OCI-LY7 (cell line): Measurements from ENCODE around the gene LYZL1. TPM values are rescaled to one million over a fixed set of nuclear protein-coding genes. Genes with fewer than 3 reads are reported as not detected.
"Not testable (repeated sequence)": the region's sequence is repeated elsewhere in the genome, so short reads cannot be mapped to it uniquely, and the experiment has no call there.

Experiments
- BruUV-seq: library from RNA; stranded (reverse); fragments of 400-500 nt; replicated peaks from 2 replicates; lab custom pipeline; 2021; lab: Mats Ljungman, UMichigan
- CTCF ChIA-PET: fragments of 300-600 bp; sonication (Branson Sonifier 250); formaldehyde crosslinking; loops from one replicate; lab custom pipeline; 2022; ENCODE audit warnings: antibody characterized with exemption; ENCODE audit not compliant: unreplicated experiment; lab: Charles Lee
- POLR2A ChIA-PET: fragments of 300-600 bp; sonication (Branson Sonifier 250); formaldehyde crosslinking; loops from one replicate; lab custom pipeline; 2022; ENCODE audit warnings: antibody characterized with exemption; lab: Charles Lee
- DNase-seq: peaks from one replicate; pipeline ENCODE4 v3.0.0-alpha.2; 2015; ENCODE audit warnings: low spot score
- H2AFZ ChIP-seq: fragments of 200-600 bp; sonication (generic), shearing (Covaris generic); 2 replicates; pipeline ENCODE4 v1.6.1; 2014; ENCODE audit warnings: mild to moderate bottlenecking, antibody characterized with exemption, low read length, moderate library complexity
- H3K27ac ChIP-seq: fragments of 200-600 bp; sonication (generic); 2 replicates; pipeline ENCODE4 v1.5.1; 2014; ENCODE audit warnings: mixed run types, low read depth, mild to moderate bottlenecking, moderate library complexity, low read length, inconsistent platforms; ENCODE audit not compliant: poor library complexity, severe bottlenecking
- H3K36me3 ChIP-seq: fragments of 200-600 bp; sonication (generic); 2 replicates; pipeline ENCODE4 v1.6.1; 2014; ENCODE audit warnings: mild to moderate bottlenecking, antibody characterized with exemption, low read length, moderate library complexity, mixed read lengths; ENCODE audit not compliant: insufficient read depth
- H3K4me1 ChIP-seq: fragments of 200-600 bp; sonication (generic); 2 replicates; pipeline ENCODE4 v1.5.1; 2014; ENCODE audit warnings: mild to moderate bottlenecking, low read length; ENCODE audit not compliant: insufficient read depth, poor library complexity, severe bottlenecking
- H3K4me2 ChIP-seq: fragments of 200-600 bp; sonication (generic); 2 replicates; pipeline ENCODE4 v1.6.1; 2014; ENCODE audit warnings: mild to moderate bottlenecking, low read length
- H3K4me3 ChIP-seq: fragments of 200-600 bp; sonication (generic); 2 replicates; pipeline ENCODE4 v1.5.1; 2014; ENCODE audit warnings: mild to moderate bottlenecking, low read depth, low read length; ENCODE audit not compliant: poor library complexity, severe bottlenecking
- H3K79me2 ChIP-seq: fragments of 200-600 bp; sonication (generic); 2 replicates; pipeline ENCODE4 v1.6.1; 2016; ENCODE audit warnings: low read depth, mild to moderate bottlenecking, low read length, moderate library complexity, mixed read lengths; ENCODE audit not compliant: insufficient read depth
- H3K9me2 ChIP-seq: fragments of 200-600 bp; sonication (generic); 2 replicates; pipeline ENCODE4 v1.6.1; 2016; ENCODE audit warnings: mild to moderate bottlenecking, low read length, mixed read lengths; ENCODE audit not compliant: insufficient read depth
- H3K9me3 ChIP-seq: fragments of 200-600 bp; sonication (generic); 2 replicates; pipeline ENCODE4 v1.6.1; 2014; ENCODE audit warnings: mild to moderate bottlenecking, mixed run types, low read length, mixed read lengths
- H4K20me1 ChIP-seq: fragments of 200-600 bp; sonication (generic); 2 replicates; pipeline ENCODE4 v1.6.1; 2014; ENCODE audit warnings: mild to moderate bottlenecking, antibody characterized with exemption, low read length, moderate library complexity, mixed read lengths; ENCODE audit not compliant: insufficient read depth
- CTCF ChIP-seq: fragments of 200-600 bp; sonication (generic); conservative IDR thresholded peaks from 2 replicates; pipeline ENCODE4 v1.5.1; 2014; ENCODE audit warnings: mild to moderate bottlenecking, antibody characterized with exemption, low read length, moderate library complexity, mixed read lengths
- EZH2phosphoT487 ChIP-seq: fragments of 200-600 bp; sonication (generic); IDR thresholded peaks from 2 replicates; pipeline ENCODE4 v1.6.1; 2018; ENCODE audit warnings: low read depth, borderline replicate concordance, mild to moderate bottlenecking, mixed run types, antibody characterized with exemption, low read length, moderate library complexity, mixed read lengths
- intact Hi-C: fragments of 100-400 bp; cut with micrococcal nuclease; formaldehyde crosslinking; loops from one replicate; pipeline ENCODE4 v1.10.0; 2022; ENCODE audit not compliant: unreplicated experiment
- total RNA-seq, 2 experiments: library from RNA; depleted of rRNA in 1 of 2; stranded (reverse); fragments of >200 nt in 1 of 2; shearing (Covaris generic) in 1 of 2; gene quantifications; 2 replicates each; pipeline ENCODE4 v1.2.3, GENCODE V29; 2014 to 2022

LYZL1 gene
- total RNA-seq, 2 experiments from 2014 or later, result not detected

- H3K27ac ChIP-seq, H4K20me1 ChIP-seq, H3K4me2 ChIP-seq, DNase-seq, H3K79me2 ChIP-seq, H3K9me2 ChIP-seq, POLR2A ChIA-PET, H3K4me1 ChIP-seq, BruUV-seq, H2AFZ ChIP-seq, H3K9me3 ChIP-seq, H3K36me3 ChIP-seq, intact Hi-C loops, H3K4me3 ChIP-seq: not testable (repeated sequence)
- CTCF ChIA-PET, result interaction anchor here (0.5 kb wide), 1 partner anchor 1664 kb away, joined by 4 read pairs; no protein-coding TSS in a partner anchor
Observed at GRCh38 chr10:29292406-29292805, 3.5 kb downstream of the LYZL1 start.

DNA sequence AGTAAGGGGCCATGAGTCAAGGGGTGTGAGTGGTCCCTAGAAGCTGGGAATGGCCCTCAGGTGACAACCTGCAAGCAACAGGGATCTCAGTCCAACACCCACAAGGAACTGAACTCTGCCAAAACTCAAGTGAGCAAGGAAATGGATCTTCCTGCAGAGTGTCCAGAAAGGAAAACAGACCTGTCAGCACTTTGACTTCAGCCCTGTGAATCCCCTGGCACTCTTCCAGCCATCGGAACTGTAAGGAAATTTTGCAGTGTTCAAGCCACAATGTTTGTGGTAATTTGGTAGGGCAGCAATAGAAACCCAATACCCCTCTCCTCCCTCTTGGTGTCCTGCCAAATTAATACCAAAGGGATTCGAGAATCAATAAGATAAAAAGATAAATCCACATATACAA is 6.9 kb downstream of the LYZL1 start:
- Histone ChIP-seq H3K4me1 (no peaks in the 10 kb centered on the region), H3K79me2 (no peaks in the 10 kb centered on the region), H3K27ac (no peak overlapping the region), H3K4me3 (no peak overlapping the region), H3K4me2 (no peak overlapping the region), H3K9me3 (no peaks in the 10 kb centered on the region), H2AFZ (no peak overlapping the region), H3K9me2 (no peaks in the 10 kb centered on the region), H4K20me1 (no peaks in the 10 kb centered on the region), H3K36me3 (no peaks in the 10 kb centered on the region)
- TF ChIP-seq CTCF (no peak), EZH2phosphoT487 (no peak)
- intact Hi-C loops, result no loop called here
- ChIA-PET CTCF (no interaction called here), POLR2A (no interaction called here)
- BruUV-seq, result no TSS peak
- DNase-seq, result no peak

GRCh38 chr10:29297678-29298077 is 8.8 kb downstream of the LYZL1 start:
- Histone ChIP-seq H3K4me1 (no peaks in the 10 kb centered on the region), H3K9me2 (no peaks in the 10 kb centered on the region), H3K27ac (no peak overlapping the region), H3K4me3 (no peak overlapping the region), H4K20me1 (no peaks in the 10 kb centered on the region), H3K79me2 (no peaks in the 10 kb centered on the region), H3K4me2 (no peak overlapping the region), H3K36me3 (no peaks in the 10 kb centered on the region), H3K9me3 (no peaks in the 10 kb centered on the region), H2AFZ (no peak overlapping the region)
- POLR2A ChIA-PET, result interaction anchor here (0.7 kb wide), 1 partner anchor 23 kb away, joined by 3 read pairs; no protein-coding TSS in a partner anchor
- CTCF ChIA-PET, result no interaction called here
- TF ChIP-seq CTCF, result no peak
- no peak for TF ChIP-seq EZH2phosphoT487
- no peak for DNase-seq
- intact Hi-C loops, result no loop called here
- no TSS peak for BruUV-seq
